Measurements from ENCODE around the gene KLHL10.
A peak's percentile ranks its signal among the peaks of the same experiment; 100 is the strongest.

Gene KLHL10

GRCh38 chr17:41799366-41799765, 38.3 kb upstream of the KLHL10 start:
- no peak overlapping the region for H3K4me2 ChIP-seq (ENCODE audit: low read length)
- H4K20me1 ChIP-seq (ENCODE audit: insufficient read depth, low read length): no peaks in the 10 kb centered on the region
- H3K9me3 ChIP-seq (ENCODE audit: low read length): no peaks in the 10 kb centered on the region
- H3K27me3 ChIP-seq (ENCODE audit: insufficient read depth, low read length): no peaks in the 10 kb centered on the region; the same call in 1 of the 2 replicates
- no peaks in the 10 kb centered on the region for H3F3A ChIP-seq (ENCODE audit: insufficient read depth, low read length)
- H3K9ac ChIP-seq (ENCODE audit: low read length): no peak overlapping the region
- H3K27ac ChIP-seq (ENCODE audit: low read depth, low read length, poor library complexity, severe bottlenecking): no peak overlapping the region
- peaks cover 28% of the 10 kb centered on the region for H3K4me1 ChIP-seq (ENCODE audit: insufficient read depth, low read length, severe bottlenecking)
- H3K9me2 ChIP-seq (ENCODE audit: low read depth, low read length): no peaks in the 10 kb centered on the region
- no peak for TF ChIP-seq CTCF (IDR thresholded peaks at IDR 0.05; ENCODE audit: low read length)
- H2AFZ ChIP-seq (ENCODE audit: low read length): no peak overlapping the region
- H3K4me3 ChIP-seq (ENCODE audit: low read depth, low read length, poor library complexity, severe bottlenecking): no peak overlapping the region
- H3K36me3 ChIP-seq (ENCODE audit: insufficient read depth, low read length): no peaks in the 10 kb centered on the region
- H3K79me2 ChIP-seq (ENCODE audit: insufficient read depth, low read length): no peaks in the 10 kb centered on the region

GRCh38 chr17:41800601-41801373, 36.8 kb upstream of the KLHL10 start:
- Histone ChIP-seq H4K20me1 (ENCODE audit: insufficient read depth, low read length) (no peaks in the 10 kb centered on the region), H3K9me2 (ENCODE audit: low read depth, low read length) (no peaks in the 10 kb centered on the region), H3K4me3 (ENCODE audit: low read depth, low read length, poor library complexity, severe bottlenecking) (peak overlapping the region; percentile 25), H2AFZ (ENCODE audit: low read length) (no peak overlapping the region), H3K27me3 (ENCODE audit: insufficient read depth, low read length) (no peaks in the 10 kb centered on the region; the same call in 1 of the 2 replicates), H3K36me3 (ENCODE audit: insufficient read depth, low read length) (no peaks in the 10 kb centered on the region), H3K9ac (ENCODE audit: low read length) (no peak overlapping the region; the same call in 1 of the 2 replicates), H3K27ac (ENCODE audit: low read depth, low read length, poor library complexity, severe bottlenecking) (peak overlapping the region; percentile 16), H3K4me2 (ENCODE audit: low read length) (peak overlapping the region; percentile 43), H3F3A (ENCODE audit: insufficient read depth, low read length) (no peaks in the 10 kb centered on the region), H3K9me3 (ENCODE audit: low read length) (no peaks in the 10 kb centered on the region), H3K4me1 (ENCODE audit: insufficient read depth, low read length, severe bottlenecking) (peaks cover 28% of the 10 kb centered on the region), H3K79me2 (ENCODE audit: insufficient read depth, low read length) (no peaks in the 10 kb centered on the region)
- TF ChIP-seq EZH2 (IDR thresholded peaks at IDR 0.05; ENCODE audit: borderline replicate concordance, low read length) (no peak), CTCF (IDR thresholded peaks at IDR 0.05; ENCODE audit: low read length) (no peak)

- Histone ChIP-seq H3K4me1 (ENCODE audit: insufficient read depth, low read length, severe bottlenecking) (peaks cover 28% of the 10 kb centered on the region), H3F3A (ENCODE audit: insufficient read depth, low read length) (no peaks in the 10 kb centered on the region), H3K4me2 (ENCODE audit: low read length) (peak overlapping the region; percentile 43), H3K79me2 (ENCODE audit: insufficient read depth, low read length) (no peaks in the 10 kb centered on the region), H3K9me3 (ENCODE audit: low read length) (no peaks in the 10 kb centered on the region), H3K27ac (ENCODE audit: low read depth, low read length, poor library complexity, severe bottlenecking) (no peak overlapping the region), H3K36me3 (ENCODE audit: insufficient read depth, low read length) (no peaks in the 10 kb centered on the region), H4K20me1 (ENCODE audit: insufficient read depth, low read length) (no peaks in the 10 kb centered on the region), H3K27me3 (ENCODE audit: insufficient read depth, low read length) (no peaks in the 10 kb centered on the region), H3K9ac (ENCODE audit: low read length) (no peak overlapping the region; the same call in 1 of the 2 replicates), H3K9me2 (ENCODE audit: low read depth, low read length) (no peaks in the 10 kb centered on the region), H2AFZ (ENCODE audit: low read length) (no peak overlapping the region), H3K4me3 (ENCODE audit: low read depth, low read length, poor library complexity, severe bottlenecking) (peak overlapping the region; percentile 25)
- TF ChIP-seq CTCF (IDR thresholded peaks at IDR 0.05; ENCODE audit: low read length) (peak; percentile 97), EZH2 (IDR thresholded peaks at IDR 0.05; ENCODE audit: borderline replicate concordance, low read length) (no peak)
Measured at GRCh38 chr17:41801374-41802271, 36.0 kb upstream of the KLHL10 start.
